Stimulated activated CD4-positive, alpha-beta T cell treated with anti-CD3 and anti-CD28 coated beads, TNF-alpha, amount 100 ng/mL, for 1 hour (primary cell): ENCODE data around the gene CUL1.

Experiments
- DNase-seq, 3 donors: peaks; one replicate each; pipeline ENCODE4 v3.0.0-alpha.2; 2020; ENCODE audit warnings: low read depth in 3 of 3, low spot score in 1 of 3

Gene CUL1

GRCh38 chr7:148803094-148803493, 104.4 kb downstream of the CUL1 start:
- DNase-seq: no peak

- no peak for DNase-seq
These were observed 105.9 kb downstream of the CUL1 start for GRCh38 chr7:148804343-148805235.

- no peak for DNase-seq
These were observed 107.5 kb downstream of the CUL1 start for GRCh38 chr7:148806187-148806586.

GRCh38 chr7:148807436-148807835, 108.7 kb downstream of the CUL1 start:
- DNase-seq: no peak

- DNase-seq: no peak
These were observed 111.2 kb downstream of the CUL1 start for GRCh38 chr7:148809856-148810255.

GRCh38 chr7:148811892-148812291, 113.2 kb downstream of the CUL1 start:
- DNase-seq: no peak

GRCh38 chr7:148813890-148814289, 115.2 kb downstream of the CUL1 start:
- no peak for DNase-seq

- DNase-seq: no peak
These were observed 116.3 kb downstream of the CUL1 start for GRCh38 chr7:148814922-148815559.

- no peak for DNase-seq
These were observed 116.9 kb downstream of the CUL1 start for GRCh38 chr7:148815612-148816011.

GRCh38 chr7:148819697-148820360, 121.1 kb downstream of the CUL1 start:
- DNase-seq: no peak

GRCh38 chr7:148821422-148821821, 122.7 kb downstream of the CUL1 start:
- DNase-seq: no peak

- DNase-seq: no peak
These were observed 126.2 kb downstream of the CUL1 start for GRCh38 chr7:148824864-148825263.

GRCh38 chr7:148825338-148825737, 126.6 kb downstream of the CUL1 start:
- DNase-seq: no peak

- DNase-seq: no peak
These were observed 130.3 kb downstream of the CUL1 start for GRCh38 chr7:148828965-148829364.

GRCh38 chr7:148830897-148831692, 132.4 kb downstream of the CUL1 start:
- no peak for DNase-seq

GRCh38 chr7:148831782-148832181, 133.1 kb downstream of the CUL1 start:
- DNase-seq: no peak

- DNase-seq: no peak
These were observed 135.9 kb downstream of the CUL1 start for GRCh38 chr7:148834605-148835004.

GRCh38 chr7:148835854-148836253, 137.2 kb downstream of the CUL1 start:
- no peak for DNase-seq

GRCh38 chr7:148838905-148839304, 140.2 kb downstream of the CUL1 start:
- DNase-seq: no peak

- no peak for DNase-seq
These were observed 149.4 kb downstream of the CUL1 start for GRCh38 chr7:148847815-148848734.
